ENCODE data around the gene MST1.
"Not testable (repeated sequence)": the region's sequence is repeated elsewhere in the genome, so short reads cannot be mapped to it uniquely, and the experiment has no call there.

MST1 gene

DNA sequence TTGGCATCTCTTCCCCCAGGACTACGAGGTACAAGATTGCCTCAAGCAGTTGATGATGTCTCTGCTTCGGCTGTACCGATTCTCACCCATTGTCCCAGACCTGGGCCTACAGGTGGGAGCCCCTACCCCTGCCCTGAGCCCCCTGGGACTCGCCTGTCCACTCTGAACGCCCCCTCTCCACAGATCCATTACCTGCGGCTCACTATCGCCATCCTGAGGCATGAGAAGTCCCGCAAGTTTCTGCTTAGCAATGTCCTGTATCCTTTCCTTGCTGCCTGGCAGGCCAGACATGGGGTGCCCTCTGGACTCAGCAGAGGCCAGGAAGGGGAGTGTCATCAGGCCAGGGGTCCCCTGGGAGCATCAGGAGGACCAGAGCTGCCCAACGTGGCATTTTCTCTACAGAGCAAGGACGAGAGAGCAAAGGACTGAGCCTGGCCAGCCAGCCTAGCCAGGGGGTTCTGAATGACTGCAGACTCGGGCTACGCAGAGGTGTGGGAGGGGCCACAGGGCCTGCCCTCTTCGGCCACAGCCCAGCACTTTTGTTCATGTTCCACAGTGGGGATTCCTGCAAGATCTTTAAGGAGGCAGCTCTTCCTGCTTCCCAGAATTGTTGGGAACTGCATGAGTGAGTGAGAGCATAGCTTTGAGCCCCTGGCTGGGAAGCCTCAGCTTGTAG, 11.3 kb upstream of the MST1 start:
- no peak for DNase-seq (ENCODE audit: low spot score)

DNA sequence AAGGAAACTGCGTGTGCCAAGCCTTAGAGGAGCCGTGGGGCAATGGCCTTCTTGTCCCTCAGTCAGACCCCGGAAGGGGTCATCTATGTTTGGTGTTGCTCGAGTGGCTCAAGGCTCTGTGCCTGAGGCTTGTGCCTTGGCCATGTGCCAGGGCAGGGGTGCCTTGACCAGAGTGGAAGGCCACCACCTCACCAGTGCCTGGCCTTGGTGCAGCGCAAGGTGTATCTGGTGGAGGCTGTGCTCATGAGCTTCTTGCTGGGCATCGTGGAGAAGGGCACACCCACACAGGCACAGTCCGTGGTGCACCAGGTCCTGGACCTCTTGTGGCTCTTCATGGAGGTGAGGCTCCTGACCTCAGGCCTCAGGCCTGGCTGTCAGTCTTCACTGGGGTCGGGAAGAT, 10.7 kb upstream of the MST1 start:
- DNase-seq (ENCODE audit: low spot score): no peak

DNA sequence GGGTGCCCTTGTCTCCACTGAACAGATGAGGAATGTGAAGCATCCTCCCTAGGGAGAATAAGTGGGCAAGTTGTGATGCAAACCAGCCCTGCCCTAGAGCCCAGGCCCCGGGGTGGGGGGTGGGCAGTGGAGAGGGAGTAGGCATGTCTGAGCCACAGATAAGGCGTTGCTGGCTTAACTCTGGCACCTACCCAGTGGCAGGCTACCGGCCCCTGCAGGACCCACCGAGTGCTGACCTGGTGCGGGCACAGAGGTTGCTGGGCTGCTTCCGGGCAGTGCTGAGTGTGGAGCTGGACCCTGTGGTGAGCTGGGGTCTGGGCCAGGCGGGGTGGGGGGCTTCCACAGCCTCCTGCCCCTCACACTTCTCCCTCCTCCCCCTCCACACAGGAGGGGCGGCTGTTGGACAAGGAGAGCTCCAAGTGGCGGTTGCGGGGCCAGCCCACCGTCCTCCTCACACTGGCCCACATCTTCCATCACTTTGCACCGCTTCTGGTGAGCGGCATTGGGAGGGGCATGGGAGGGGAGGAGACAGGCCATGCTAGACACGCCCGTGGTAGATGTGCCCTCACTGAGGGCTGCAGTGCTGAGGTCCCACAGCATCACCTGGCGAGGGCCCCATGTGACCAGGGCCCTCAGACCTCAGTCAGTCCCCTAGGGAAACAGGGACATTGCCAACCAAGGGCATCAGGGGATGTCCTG, 10.2 kb upstream of the MST1 start:
- DNase-seq (ENCODE audit: low spot score): no peak

- DNase-seq (ENCODE audit: low spot score): not testable (repeated sequence)
Measured at GRCh38 chr3:49695350-49696015, 6.2 kb upstream of the MST1 start.

GRCh38 chr3:49694409-49695070, 5.3 kb upstream of the MST1 start:
- not testable (repeated sequence) for DNase-seq (ENCODE audit: low spot score)

- not testable (repeated sequence) for DNase-seq (ENCODE audit: low spot score)
Measured at GRCh38 chr3:49691481-49691880, 2.2 kb upstream of the MST1 start.

GRCh38 chr3:49690856-49691255, 1.6 kb upstream of the MST1 start:
- DNase-seq (ENCODE audit: low spot score): not testable (repeated sequence)

- DNase-seq (ENCODE audit: low spot score): not testable (repeated sequence)
Measured at GRCh38 chr3:49689908-49690624, 792 bp upstream of the MST1 start.

DNA sequence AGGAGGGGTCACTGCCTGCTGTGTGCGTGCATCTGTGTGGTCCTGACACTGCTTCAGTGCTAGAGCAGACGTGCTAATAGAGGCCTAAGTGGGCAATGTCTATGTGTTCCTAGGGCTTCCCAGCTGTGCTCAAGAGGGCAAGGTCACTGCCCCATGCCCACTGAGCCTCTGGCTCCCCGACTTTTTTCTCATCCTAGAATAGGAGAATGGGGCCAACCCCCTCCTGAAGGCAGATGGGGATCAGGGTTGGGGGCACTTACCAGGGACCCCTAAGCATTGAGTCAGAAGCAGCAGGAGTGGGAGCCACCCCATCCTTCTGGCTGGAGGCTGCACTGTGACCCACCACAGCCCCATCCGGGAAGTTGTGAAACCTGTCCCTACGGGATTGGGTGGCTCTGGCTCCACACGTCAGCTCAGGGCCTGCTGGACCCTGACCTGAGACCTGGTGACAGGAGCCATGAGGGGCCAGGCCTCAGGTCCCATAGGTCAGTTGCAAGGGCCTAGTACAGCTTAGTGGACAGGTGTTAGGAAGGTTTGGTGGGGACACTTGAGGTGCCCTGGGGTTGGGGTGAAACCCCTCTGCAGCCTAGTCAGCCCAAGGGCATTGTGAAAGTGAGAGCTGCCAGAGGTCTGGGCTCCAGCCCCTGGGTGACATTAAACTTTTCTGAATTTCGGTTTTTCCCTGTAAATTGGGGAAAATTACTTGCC, 782 bp downstream of the MST1 start:
- not testable (repeated sequence) for DNase-seq (ENCODE audit: low spot score)

- DNase-seq (ENCODE audit: low spot score): not testable (repeated sequence)
Measured at GRCh38 chr3:49687424-49687795, 1.9 kb downstream of the MST1 start.

DNA sequence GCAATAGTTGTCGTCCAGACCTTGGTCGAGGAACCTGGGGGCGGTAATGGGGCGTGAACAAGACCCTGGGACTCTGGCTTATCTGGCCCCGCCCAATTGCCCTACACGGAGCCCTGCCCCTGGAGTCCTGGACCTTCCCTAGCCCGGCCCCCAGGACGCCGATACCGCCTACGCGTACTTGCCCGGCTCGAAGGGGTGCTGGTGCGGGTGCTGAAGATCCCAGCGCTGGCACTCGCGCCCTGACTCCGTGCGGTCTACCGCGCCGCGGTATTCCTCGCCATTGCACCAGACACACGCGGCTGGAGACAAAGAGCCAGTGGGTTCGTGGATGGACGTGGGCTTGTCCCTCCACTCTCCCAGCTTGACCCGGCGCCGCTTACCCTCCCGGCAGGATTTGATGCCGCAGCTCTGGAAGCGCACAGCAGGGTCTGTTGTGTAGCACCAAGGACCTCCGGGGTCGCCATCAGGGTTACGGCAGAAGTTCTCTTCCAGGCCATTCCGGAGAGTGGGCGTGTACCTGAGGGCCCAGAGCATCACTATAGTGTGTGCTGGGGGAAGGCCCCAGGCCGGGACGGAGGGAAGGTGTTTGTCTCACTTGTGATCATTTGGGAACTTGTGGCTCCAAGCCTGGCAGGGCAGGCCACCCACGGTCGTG, 2.4 kb downstream of the MST1 start:
- DNase-seq (ENCODE audit: low spot score): peak; percentile 64

GRCh38 chr3:49686346-49686745, 2.9 kb downstream of the MST1 start:
- DNase-seq (ENCODE audit: low spot score): peak; percentile 17

- not testable (repeated sequence) for DNase-seq (ENCODE audit: low spot score)
Measured at GRCh38 chr3:49685846-49686245, 3.4 kb downstream of the MST1 start.

DNA sequence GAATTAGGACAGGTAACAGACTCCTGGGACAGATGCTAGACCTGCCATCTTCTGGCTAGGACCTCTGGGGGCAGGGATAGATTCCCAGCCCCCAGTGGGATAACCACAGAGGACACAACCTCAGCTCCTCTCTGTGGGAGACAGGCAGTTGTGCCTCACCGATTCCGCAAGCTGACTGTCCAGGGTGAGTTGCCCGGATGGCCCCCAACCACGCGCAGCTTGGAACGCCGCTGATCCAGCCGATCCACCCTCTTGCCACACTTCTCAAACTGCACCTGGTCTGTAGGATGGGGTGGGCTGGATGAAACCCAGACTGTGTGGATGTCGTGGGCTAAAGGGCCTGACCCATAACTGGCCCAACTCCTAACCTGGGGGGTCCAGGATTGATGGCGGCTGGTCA, 4.2 kb downstream of the MST1 start:
- not testable (repeated sequence) for DNase-seq (ENCODE audit: low spot score)

DNA sequence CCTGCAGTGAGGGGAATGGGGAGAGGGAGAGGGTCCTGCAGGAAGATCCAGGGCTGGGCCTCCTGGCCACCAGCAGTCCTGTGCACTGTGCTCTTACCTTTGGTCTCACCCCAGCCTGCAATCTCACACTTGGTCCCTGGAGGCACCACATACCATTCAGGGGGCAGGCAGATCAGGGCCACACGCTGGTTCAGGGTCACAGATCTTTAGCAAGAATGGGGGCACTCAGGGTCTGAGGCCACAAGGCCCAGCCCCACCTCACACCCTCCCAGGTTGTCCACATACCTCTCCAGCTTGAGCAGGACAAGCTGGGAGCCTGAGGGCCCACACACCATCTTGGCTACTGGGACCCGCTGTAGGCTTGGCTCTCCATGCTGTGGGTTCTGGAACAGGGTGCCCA, 4.8 kb downstream of the MST1 start:
- not testable (repeated sequence) for DNase-seq (ENCODE audit: low spot score)

DNA sequence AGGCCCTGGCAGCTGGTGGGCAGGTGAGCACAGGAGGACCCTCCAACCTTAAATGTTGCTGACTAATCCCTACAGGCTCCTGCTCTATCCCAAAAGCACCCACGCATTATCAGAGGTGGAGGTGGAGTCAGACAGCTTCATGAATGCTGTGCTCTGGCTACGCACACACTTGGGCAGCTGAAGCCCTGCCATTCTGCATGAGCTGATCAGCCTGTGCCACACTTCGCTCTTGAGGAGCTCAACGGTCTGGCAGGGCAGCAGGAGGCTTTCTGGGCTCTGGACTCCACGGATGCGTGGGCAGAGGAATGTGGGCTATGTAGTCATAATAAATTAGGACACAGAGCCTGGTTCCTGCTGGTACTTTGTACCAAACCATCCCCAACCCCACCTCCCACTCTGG, 6.1 kb downstream of the MST1 start:
- peak; percentile 83 for DNase-seq (ENCODE audit: low spot score)

DNA sequence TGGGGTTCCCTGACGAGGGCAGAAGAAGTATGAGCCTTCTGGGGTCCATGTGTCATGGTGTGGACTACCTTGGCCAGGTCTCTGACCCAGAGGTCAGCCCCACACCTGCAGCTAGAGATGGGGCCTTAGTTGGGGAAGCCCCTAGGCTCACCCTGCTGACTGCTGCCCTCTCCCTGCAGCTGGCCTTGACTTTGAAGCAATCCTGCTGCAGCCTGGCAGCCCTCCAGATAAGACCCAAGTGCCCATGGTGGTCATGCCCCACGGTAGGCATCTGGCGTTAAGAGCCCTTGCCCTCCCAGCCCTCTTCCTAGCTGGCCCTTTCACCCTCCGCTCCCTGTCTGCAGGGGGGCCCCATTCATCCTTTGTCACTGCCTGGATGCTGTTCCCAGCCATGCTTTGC, 7.7 kb downstream of the MST1 start:
- no peak for DNase-seq (ENCODE audit: low spot score)

DNA sequence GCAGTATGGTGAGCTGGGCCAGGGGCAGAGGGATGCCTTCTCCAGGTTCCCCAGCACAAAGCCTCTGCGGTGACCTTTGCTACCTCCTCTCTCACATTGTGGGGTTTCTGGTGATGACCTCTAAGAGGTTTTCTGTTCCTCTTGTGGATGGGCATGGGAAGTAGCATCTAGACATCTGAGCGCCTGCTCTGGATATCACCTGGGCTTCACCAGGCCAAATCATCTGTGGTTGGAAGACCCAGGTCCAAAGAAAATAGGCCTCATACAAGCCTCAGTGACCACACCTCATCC, 8.1 kb downstream of the MST1 start:
- DNase-seq (ENCODE audit: low spot score): no peak

DNA sequence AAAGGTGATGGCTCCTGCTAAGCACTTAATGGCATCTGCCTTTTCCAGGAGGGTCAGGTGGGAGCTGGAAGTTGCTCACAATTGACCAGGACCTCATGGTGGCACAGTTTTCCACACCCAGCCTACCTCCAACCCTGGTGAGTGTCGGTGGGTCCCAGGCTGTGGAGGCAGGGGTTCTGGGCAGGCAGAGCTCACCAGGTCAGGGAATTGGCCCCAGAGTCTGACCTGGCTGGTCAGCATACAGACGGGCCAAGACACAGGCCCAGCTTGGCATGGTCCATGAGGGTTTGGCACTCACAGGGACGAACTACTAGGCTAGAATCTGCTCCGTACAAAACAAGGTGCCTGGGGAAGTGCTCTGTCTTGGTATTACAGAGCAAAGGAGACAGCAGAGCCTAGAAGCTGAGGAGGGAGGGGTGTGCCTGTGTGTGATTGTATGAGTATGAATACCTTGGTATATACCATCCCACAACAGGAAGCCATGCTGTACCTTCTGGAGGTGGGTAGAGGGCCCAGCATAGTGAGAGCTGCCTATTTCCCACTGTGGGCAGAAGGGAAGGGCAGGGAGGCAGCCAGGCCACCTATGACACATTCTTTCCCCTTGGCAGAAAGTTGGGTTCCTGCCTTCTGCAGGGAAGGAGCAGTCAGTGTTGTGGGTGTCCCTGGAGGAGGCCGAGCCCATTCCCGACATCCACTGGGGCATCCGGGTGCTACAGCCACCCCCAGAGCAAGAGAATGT, 8.6 kb downstream of the MST1 start:
- no peak for DNase-seq (ENCODE audit: low spot score)

- no peak for DNase-seq (ENCODE audit: low spot score)
Measured at GRCh38 chr3:49675912-49676311, 13.4 kb downstream of the MST1 start.
